Lung (tissue), 12 donors: ENCODE results near the gene KMT2C. TPM values are rescaled to one million over a fixed set of nuclear protein-coding genes. Genes with fewer than 3 reads are reported as not detected.

Experiments used
- ATAC-seq: fragments of 200-7000 bp; cut with Tn5 transposase; one replicate; pipeline ENCODE4 v1.9.1; 2020; ENCODE audit warnings: moderate number of reproducible peaks; ENCODE audit not compliant: insufficient read depth, low FRiP score
- DNase-seq, 3 donors: peaks; one replicate each; pipeline ENCODE4 v3.0.0-alpha.2; 2013 to 2017
- H3K27ac ChIP-seq, 2 donors: one replicate each; pipeline ENCODE4 v1.5.1; 2013; ENCODE audit warnings: mild to moderate bottlenecking in 2 of 2, moderate library complexity in 2 of 2, control low read depth in 1 of 2, inconsistent platforms in 1 of 2, low read depth in 1 of 2, low read length in 1 of 2
- H3K27me3 ChIP-seq, 3 donors: one replicate each; pipeline ENCODE4 v1.5.1; 2013; ENCODE audit warnings: low read length in 2 of 3; ENCODE audit not compliant: control insufficient read depth in 3 of 3, insufficient read depth in 3 of 3
- H3K36me3 ChIP-seq, 4 donors: one replicate each; pipeline ENCODE4 v1.5.1; 2013; ENCODE audit warnings: low read length in 4 of 4, mild to moderate bottlenecking in 1 of 4, moderate library complexity in 1 of 4; ENCODE audit not compliant: control insufficient read depth in 4 of 4, insufficient read depth in 4 of 4
- H3K4me1 ChIP-seq, 5 donors: one replicate each; pipeline ENCODE4 v1.5.1; 2013; ENCODE audit warnings: low read length in 5 of 5, mild to moderate bottlenecking in 2 of 5, moderate library complexity in 1 of 5; ENCODE audit not compliant: control insufficient read depth in 5 of 5, insufficient read depth in 5 of 5
- H3K4me3 ChIP-seq: one replicate; pipeline ENCODE4 v1.5.1; 2013; ENCODE audit warnings: mild to moderate bottlenecking, control low read depth, moderate library complexity
- H3K9ac ChIP-seq, 2 donors: one replicate each; pipeline ENCODE4 v1.5.1; 2013; ENCODE audit warnings: low read length in 2 of 2, control low read depth in 1 of 2; ENCODE audit not compliant: insufficient read depth in 1 of 2
- H3K9me3 ChIP-seq, 4 donors: one replicate each; pipeline ENCODE4 v1.5.1; 2013; ENCODE audit warnings: low read length in 3 of 4, mild to moderate bottlenecking in 1 of 4, moderate library complexity in 1 of 4; ENCODE audit not compliant: control insufficient read depth in 4 of 4, insufficient read depth in 3 of 4
- WGBS, 2 donors: extraction: QIAGEN DNeasy Blood & Tissue Kit; methylation state at CpG; one replicate each; pipeline ENCODE4 v1.1.7; 2013; 5-methylcytosine and 5-hydroxymethylcytosine counted together
- polyA plus RNA-seq, 2 donors: library from polyadenylated mRNA; stranded (reverse); fragments of 200-250 nt; gene quantifications; one replicate each; pipeline ENCODE4 v1.2.1, GENCODE V29; 2013
- total RNA-seq, 2 donors: library from RNA; depleted of rRNA in 1 of 2; stranded (reverse); fragments of >200 nt in 1 of 2; gene quantifications; one replicate each; pipeline ENCODE4 v1.2.1, GENCODE V29; 2014 to 2021
- TF ChIP-seq, protein P1 (sequence below): IDR thresholded peaks from 2 replicates; pipeline ENCODE4 v1.5.1; 2012; ENCODE audit warnings: mild to moderate bottlenecking; ENCODE audit errors: control extremely low read depth, extremely low read depth
- donor health status: control.
- donor health status: control.
- donor health status: Bipolar disorder and iron deficiency.
- donor health status: healthy.
- donor health status: DM: yes; HTN: yes; CAD: no.

Gene KMT2C
- total and polyA plus RNA-seq, 4 donors: 10.2 to 115 (median 52.3) TPM

DNA sequence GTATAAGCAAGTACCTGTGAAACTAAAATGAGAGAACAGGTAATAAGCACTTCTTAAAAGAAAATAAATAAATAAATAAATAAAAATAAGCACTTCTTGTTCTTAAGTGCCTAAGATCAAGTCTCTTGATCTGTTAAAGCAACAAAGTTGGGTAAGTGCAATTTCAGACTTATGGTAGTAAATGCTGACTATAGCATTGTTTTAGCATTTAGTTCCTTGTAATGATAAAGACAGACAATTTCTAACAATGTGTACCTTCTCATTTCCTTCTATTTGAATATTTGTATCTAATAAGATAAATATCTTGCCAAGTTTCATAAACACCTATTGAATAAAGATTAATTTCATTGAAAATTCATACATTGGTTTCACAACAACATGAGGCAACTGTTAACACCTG is 323.0 kb downstream of the KMT2C start:
- H3K27me3 ChIP-seq: no peaks in the 10 kb centered on the region
- no peak overlapping the region for H3K9ac ChIP-seq
- DNase-seq (no peak), ATAC-seq (no peak)
- no peak overlapping the region for H3K27ac ChIP-seq
- H3K4me3 ChIP-seq: no peak overlapping the region
- H3K4me1 ChIP-seq: no peaks in the 10 kb centered on the region
- H3K36me3 ChIP-seq: peaks cover 10 to 35% (median 18%) of the 10 kb centered on the region in 4 donors
- TF ChIP-seq, protein P1, sequence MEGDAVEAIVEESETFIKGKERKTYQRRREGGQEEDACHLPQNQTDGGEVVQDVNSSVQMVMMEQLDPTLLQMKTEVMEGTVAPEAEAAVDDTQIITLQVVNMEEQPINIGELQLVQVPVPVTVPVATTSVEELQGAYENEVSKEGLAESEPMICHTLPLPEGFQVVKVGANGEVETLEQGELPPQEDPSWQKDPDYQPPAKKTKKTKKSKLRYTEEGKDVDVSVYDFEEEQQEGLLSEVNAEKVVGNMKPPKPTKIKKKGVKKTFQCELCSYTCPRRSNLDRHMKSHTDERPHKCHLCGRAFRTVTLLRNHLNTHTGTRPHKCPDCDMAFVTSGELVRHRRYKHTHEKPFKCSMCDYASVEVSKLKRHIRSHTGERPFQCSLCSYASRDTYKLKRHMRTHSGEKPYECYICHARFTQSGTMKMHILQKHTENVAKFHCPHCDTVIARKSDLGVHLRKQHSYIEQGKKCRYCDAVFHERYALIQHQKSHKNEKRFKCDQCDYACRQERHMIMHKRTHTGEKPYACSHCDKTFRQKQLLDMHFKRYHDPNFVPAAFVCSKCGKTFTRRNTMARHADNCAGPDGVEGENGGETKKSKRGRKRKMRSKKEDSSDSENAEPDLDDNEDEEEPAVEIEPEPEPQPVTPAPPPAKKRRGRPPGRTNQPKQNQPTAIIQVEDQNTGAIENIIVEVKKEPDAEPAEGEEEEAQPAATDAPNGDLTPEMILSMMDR: no peak
- peaks cover 0 to 2% (median 0%) of the 10 kb centered on the region in 4 donors for H3K9me3 ChIP-seq

DNA sequence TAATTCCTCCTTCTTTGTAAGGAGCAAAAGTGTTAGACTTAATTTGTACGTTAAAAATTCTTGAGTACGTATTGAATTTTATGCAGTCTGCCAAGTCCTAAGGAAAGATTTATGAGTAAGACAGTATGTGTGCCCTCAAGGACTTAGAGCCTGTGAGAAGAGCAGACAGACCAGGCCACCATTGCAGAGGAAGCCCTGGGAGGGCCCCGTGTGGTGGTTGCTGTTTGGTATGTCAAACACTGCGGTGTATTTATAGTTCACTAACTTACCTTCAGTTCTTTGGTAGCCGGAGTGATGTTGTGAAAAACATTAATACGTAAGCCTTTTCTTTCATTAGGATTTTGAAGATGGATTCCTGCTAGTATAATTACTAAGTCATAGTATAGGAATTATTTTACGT is 327.4 kb downstream of the KMT2C start:
- no peaks in the 10 kb centered on the region for H3K9me3 ChIP-seq
- ATAC-seq (no peak), DNase-seq (no peak)
- H3K9ac ChIP-seq: no peak overlapping the region
- no peaks in the 10 kb centered on the region for H3K4me1 ChIP-seq
- WGBS, 2 donors: 89 to 91% methylated on average over 7 of the region's 7 CpGs
- H3K27ac ChIP-seq: no peak overlapping the region
- H3K36me3 ChIP-seq: peaks cover 7 to 24% (median 12%) of the 10 kb centered on the region in 4 donors
- TF ChIP-seq, protein P1: no peak
- no peak overlapping the region for H3K4me3 ChIP-seq
- H3K27me3 ChIP-seq: no peaks in the 10 kb centered on the region

DNA sequence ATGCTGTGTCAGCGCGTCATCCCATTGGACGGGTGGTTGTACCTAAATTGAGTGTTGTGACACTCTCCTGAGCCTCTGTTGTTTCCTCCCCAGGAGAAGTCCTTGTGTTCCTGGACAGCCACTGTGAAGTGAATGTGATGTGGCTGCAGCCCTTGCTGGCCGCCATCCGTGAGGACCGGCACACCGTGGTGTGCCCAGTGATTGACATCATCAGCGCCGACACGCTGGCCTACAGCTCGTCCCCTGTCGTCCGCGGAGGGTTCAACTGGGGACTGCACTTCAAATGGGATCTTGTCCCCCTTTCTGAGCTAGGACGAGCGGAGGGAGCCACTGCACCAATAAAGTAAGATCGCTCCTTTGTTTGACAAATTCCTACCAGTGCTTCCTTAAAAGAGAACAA is 327.9 kb downstream of the KMT2C start:
- H3K9ac ChIP-seq: no peak overlapping the region
- H3K4me1 ChIP-seq: no peaks in the 10 kb centered on the region
- DNase-seq (no peak), ATAC-seq (no peak)
- no peaks in the 10 kb centered on the region for H3K27me3 ChIP-seq
- H3K9me3 ChIP-seq: peaks cover 0 to 2% (median 0%) of the 10 kb centered on the region in 4 donors
- H3K4me3 ChIP-seq: no peak overlapping the region
- H3K27ac ChIP-seq: no peak overlapping the region
- TF ChIP-seq, protein P1: no peak
- WGBS, 2 donors: 95 to 97% methylated on average over 17 of the region's 17 CpGs
- peaks cover 4 to 27% (median 15%) of the 10 kb centered on the region in 4 donors for H3K36me3 ChIP-seq

DNA sequence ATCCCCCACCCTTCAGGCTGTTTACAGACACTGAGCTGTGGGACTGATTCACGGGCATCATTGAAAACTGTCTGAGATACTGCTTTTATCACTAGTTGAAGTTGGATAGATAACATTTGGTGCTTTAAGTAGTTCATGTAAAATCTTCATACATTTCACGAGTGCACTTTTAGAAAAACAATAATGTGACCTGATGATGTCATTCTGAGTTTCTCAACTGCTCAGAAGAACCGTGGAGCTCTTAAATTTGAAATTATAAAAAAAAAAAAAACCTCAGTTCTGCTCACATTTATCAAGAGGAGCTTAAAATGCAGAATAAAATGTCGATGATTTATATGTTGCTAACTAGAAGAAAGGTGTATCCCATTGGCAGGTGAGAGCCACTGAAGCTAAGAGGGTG is 328.8 kb downstream of the KMT2C start:
- no peak for ATAC-seq
- Histone ChIP-seq H3K27ac (no peak overlapping the region), H3K4me3 (no peak overlapping the region), H3K4me1 (no peaks in the 10 kb centered on the region), H3K9ac (no peak overlapping the region), H3K9me3 (peaks cover 0 to 2% (median 0%) of the 10 kb centered on the region in 4 donors), H3K27me3 (no peaks in the 10 kb centered on the region), H3K36me3 (peaks cover 4 to 28% (median 15%) of the 10 kb centered on the region in 4 donors)
- WGBS, 2 donors: 73 to 83% methylated on average over 4 of the region's 4 CpGs
- DNase-seq: no peak
- TF ChIP-seq, protein P1: no peak
